Activated CD4-positive, CD25-positive, alpha-beta regulatory T cell treated with anti-CD3 and anti-CD28 coated beads, Interleukin-2, amount 50 U/mL, for 72 hours (primary cell): ENCODE data around the gene ITPR2.
"Not testable (repeated sequence)": the region's sequence is repeated elsewhere in the genome, so short reads cannot be mapped to it uniquely, and the experiment has no call there.

ENCODE experiments used
- DNase-seq: peaks from one replicate; pipeline ENCODE4 v3.0.0; 2021

The ITPR2 gene

DNA sequence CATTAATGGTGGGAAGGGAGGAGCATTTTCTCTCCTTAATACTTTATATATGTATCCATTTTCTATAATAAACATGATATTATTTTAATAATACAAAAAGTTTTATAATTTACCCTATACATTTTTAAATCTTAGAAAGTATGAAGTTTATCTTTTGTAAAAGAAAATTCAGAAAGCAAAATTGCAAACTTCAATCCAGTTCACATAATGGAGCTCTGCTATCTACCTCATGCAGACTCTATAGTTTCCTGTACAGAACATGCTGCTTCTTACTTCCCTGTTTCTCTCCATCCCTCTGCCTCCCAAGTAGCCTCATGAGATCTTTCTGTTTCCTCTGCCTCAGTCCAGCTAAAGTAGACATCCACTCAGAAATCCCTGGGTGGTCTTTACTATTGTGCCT is 402.4 kb downstream of the ITPR2 start:
- DNase-seq = not testable (repeated sequence)

GRCh38 chr12:26429070-26429691 is 403.8 kb downstream of the ITPR2 start:
- no peak for DNase-seq

DNA sequence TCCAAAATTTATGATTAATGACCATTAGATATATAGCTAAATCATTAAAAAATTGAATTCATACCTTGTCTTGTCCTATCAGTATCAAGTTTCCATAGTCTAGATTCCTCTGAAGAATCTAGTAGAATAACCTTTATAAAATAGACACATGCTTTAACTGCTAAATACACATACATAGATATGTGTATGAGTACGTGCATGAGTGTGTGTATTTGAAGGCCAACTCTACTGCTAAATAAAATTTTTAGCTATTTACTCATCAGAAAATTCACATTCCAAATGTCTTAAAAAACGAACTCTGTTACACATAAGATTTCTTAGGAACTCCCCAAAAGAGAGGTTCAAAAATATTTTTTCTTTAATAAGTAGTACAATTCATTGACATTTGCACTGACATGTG is 404.6 kb downstream of the ITPR2 start:
- no peak for DNase-seq

GRCh38 chr12:26426652-26427051 is 406.3 kb downstream of the ITPR2 start:
- DNase-seq = no peak

DNA sequence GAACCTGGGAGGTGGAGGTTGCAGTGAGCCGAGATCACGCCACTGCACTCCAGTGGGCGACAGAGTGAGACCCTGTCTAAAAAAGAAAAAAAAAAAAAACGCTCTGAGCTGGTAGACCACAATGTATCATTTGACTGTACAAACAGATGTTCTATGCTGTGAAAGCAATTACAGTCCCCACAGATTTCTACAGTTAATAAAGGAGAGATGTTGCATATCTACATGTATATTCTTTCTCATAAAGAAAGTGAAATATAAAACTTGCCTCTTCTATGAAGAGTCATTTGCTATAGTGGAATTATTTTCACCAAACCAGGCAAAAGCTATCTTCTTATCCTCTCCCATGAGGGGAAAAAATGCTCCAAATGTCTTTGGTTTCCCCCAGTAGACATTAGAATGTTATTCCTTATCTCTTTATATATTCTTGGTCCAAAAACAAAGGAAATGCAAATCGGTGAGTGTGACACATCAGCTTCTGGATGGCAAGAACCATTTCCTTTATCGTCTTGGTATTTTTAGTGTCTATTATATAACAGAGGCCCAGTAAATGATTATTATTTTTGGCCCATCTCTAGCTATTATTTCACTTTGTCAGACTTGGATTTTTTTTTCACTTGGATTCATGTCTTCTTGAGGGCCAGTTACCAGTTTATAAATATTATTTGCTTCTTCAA is 407.3 kb downstream of the ITPR2 start:
- DNase-seq = no peak

DNA sequence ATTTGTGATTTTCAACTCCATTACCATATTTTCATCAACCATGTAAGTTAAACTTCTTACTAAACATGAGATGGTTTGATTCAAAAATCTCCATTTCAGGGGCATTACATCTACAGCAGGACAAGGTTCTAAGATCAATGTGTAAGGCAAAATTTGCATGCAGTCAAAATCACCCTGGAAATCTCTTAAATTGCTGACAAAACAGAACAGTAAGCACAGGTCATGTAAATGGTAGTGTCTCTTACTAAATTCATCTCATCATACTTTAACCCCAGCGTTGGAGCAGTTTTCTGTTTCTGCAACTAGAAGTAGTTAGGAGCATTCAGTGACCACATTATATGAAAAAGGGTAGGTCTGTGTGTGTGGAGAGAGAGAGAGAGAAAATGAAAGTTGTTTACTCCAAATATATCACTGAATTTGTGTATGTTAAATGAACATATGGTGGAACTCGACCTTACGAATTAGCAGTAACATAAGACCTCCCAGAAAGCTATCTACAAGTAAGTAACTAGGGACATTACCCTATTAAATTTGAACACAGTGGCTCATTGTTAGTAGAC is 410.1 kb downstream of the ITPR2 start:
- DNase-seq = no peak

DNA sequence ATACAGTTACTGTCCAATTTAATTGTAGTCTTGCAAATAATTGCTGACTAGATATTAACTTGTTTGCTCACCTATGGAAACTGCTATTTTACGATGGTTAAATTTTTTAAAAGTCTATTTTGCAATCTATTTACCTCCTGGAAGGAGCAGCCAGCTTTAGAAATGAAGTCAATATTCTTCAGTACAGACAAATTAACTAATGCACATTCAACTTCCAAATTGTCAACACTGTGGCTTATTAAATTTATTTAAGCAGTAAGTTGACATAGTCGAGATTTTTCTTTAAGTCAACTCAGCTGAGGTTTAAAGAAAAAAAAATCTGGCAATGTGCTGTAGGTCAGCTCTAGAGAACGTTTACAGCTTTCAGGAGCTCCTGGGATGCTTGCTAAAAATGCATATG is 416.4 kb downstream of the ITPR2 start:
- DNase-seq = no peak

GRCh38 chr12:26410689-26411088 is 422.3 kb downstream of the ITPR2 start:
- DNase-seq = no peak

- DNase-seq = no peak
Measured at GRCh38 chr12:26406813-26407212, 426.2 kb downstream of the ITPR2 start.

DNA sequence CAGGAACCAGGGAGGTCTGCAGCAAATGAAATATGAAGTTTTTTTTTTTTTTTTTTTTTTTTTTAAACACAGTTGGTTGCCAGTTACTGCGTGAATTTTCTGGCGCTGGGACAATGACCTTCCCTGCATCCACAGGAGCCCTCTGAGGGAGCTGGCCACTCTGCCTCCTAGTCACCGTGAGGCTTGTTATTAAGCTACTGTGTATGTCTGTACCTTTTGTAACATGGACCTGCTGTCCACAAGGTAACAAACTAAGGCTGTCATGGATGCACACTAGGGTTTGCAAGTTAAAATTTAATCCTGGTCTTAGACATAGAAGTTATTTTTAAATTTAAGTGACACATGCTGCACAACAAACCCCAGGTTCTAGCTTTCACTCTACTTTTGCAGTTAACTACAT is 426.6 kb downstream of the ITPR2 start:
- DNase-seq = no peak

GRCh38 chr12:26403601-26404000 is 429.4 kb downstream of the ITPR2 start:
- DNase-seq = no peak

DNA sequence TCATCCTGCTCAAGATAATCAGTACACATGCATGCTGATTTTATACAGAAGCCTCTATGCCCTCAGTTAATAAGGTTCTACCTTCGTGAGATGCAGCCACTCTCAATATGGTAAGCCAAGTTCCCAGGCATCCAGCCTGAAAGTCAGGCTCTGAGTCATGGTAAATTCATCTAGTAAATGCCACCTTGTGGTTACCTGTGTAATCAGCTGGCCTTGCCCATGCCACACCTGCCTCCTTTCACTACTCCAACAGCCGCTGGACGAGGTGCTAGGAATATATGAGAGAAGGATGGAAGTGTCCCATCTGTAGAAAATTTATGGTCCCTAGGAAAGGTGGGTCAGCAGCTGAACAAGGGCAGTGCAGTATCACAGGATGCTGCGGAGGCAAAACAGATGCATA is 430.3 kb downstream of the ITPR2 start:
- DNase-seq = no peak

DNA sequence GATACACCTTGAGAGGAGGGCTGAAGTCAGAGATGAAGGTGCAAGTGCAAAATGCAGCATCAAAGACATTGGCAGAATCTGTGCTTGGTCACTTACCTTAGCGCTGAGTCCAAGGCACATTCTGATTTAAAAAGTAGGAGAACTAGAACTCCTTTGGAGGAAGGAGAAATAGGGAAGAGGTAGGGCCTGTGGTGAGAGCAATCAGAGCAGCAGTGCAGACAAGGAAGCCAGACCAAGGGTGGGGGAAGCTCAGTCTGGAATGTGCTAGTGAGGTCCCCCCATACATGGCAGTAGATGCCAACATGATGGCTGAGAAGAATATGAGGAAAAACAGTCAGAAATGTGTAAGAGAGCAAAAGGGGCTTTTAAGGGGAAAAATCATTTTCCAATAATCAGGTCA is 431.1 kb downstream of the ITPR2 start:
- no peak for DNase-seq

GRCh38 chr12:26400627-26401026 is 432.4 kb downstream of the ITPR2 start:
- no peak for DNase-seq

GRCh38 chr12:26399381-26399780 is 433.6 kb downstream of the ITPR2 start:
- DNase-seq = no peak

DNA sequence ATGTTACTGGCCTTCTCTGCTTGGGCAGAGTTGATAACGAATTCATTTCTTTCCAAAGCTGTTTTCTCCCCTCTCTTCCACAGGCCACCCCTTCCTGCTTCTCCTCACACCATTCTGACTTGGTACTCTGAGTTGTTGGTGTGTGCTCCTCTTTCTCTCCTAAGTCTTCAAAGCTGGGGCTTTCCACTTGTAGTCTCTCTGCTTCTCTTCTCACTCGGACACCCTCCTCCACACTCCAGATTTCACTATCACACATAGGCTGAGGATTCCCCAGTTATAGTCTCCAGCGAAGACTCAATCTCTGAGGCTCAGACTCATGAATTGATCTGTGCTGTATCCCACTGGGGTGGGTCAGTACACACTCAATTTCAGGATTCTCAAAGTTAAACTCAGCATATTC is 436.6 kb downstream of the ITPR2 start:
- no peak for DNase-seq

DNA sequence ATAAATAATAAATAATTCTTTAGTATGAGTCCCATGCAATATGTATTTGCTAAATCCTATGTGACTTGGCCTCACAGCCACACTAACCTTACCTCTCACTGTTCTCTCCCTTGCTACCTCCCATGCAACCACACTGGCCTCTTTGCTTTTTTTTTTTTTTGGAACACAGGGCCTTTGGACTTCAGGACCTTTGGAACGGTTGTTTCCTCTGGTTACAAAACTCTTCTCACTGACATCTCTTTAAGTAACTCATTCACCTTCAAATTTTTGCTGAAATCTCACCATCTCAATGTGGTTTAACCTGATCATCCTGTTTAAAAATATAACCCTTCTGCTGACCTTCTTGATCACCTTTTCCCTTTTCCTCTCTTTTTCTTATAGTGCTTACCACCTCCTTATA is 443.7 kb downstream of the ITPR2 start:
- no peak for DNase-seq

- DNase-seq = no peak
Measured at GRCh38 chr12:26384536-26384935, 448.5 kb downstream of the ITPR2 start.

DNA sequence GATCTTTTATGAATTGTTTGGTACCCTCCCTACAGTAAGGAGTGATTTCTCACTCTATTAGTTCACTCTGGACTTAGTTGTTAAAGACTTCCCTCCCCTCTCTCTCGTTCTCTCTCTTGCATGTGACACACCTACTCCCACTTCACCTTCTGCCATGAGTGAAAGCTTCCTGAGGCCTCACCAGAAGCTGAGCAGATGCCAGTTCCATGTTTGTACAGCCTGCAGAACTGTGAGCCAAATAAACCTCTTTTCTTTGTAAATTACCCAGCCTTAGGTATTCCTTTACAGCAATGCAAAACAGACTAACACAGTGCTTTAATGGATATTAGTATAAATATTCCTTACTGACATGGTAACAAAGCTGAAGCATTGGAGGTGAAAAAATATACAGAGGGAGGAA is 450.0 kb downstream of the ITPR2 start:
- no peak for DNase-seq

- no peak for DNase-seq
Measured at GRCh38 chr12:26380897-26381296, 452.1 kb downstream of the ITPR2 start.

GRCh38 chr12:26379777-26380467 is 453.1 kb downstream of the ITPR2 start:
- no peak for DNase-seq

- no peak for DNase-seq
Measured at GRCh38 chr12:26378711-26379110, 454.3 kb downstream of the ITPR2 start.

DNA sequence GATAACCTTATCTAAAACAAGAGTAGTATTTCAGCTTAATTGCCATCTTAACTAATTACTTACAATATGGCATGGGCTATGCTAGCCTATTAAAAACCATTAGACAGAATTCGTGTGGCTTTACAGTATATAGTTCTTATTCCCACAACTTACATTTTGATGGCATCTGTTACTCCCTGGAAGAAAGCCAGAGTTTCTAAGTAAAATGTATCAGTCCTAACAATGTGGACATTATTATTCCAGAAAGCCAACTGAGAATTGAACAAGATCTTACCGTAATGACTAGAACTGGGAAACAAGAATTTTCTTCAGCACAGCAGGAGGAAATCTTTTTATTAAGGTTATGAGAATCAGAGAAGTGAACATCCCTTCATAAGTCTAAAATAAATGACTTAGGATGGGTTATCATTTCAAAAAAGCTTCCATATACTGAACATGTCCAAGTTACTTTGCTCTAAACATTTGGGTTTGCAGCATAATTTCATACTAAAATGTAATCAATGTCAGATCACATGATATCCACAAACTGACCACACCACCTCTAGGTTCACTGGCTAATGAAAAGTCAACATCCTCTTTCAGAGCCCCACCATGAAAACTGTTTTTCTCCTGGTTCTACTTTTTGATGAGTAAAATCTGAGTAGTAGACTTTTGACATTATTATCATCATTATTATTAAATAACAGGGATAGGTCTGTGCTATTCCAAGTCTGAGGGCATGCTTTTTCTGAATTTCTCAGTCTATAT is 457.9 kb downstream of the ITPR2 start:
- DNase-seq = no peak
